A673 (cell line): ENCODE measurements around the gene PRKCA. TPM values are rescaled to one million over a fixed set of nuclear protein-coding genes. Genes with fewer than 3 reads are reported as not detected.

Source experiments
- BruUV-seq: library from RNA; stranded (reverse); fragments of 400-500 nt; replicated peaks from 2 replicates; lab custom pipeline; 2021; lab: Mats Ljungman, UMichigan
- CTCF ChIA-PET: fragments of 300-600 bp; sonication (Branson Sonifier 250); formaldehyde crosslinking; loops from one replicate; lab custom pipeline; 2022; ENCODE audit warnings: antibody characterized with exemption; lab: Charles Lee
- POLR2A ChIA-PET: fragments of 300-600 bp; sonication (Branson Sonifier 250); formaldehyde crosslinking; loops from one replicate; lab custom pipeline; 2022; ENCODE audit warnings: antibody characterized with exemption; ENCODE audit not compliant: low non-redundant PET; lab: Charles Lee
- DNase-seq: peaks from one replicate; pipeline ENCODE4 v3.0.0-alpha.2; 2015; ENCODE audit warnings: low spot score
- H3K27ac ChIP-seq: fragments of 200-600 bp; sonication (generic); 2 replicates; pipeline ENCODE4 v1.5.1; 2016; ENCODE audit warnings: mixed run types, low read depth, mild to moderate bottlenecking, mixed read lengths, antibody characterized with exemption, low read length; ENCODE audit not compliant: poor library complexity, severe bottlenecking
- H3K27me3 ChIP-seq: fragments of 200-600 bp; sonication (generic); replicated peaks from 2 replicates; pipeline ENCODE4 v1.6.1; 2017; ENCODE audit warnings: mixed run types, low read depth, mild to moderate bottlenecking, mixed read lengths, antibody characterized with exemption, low read length; ENCODE audit not compliant: insufficient read depth, poor library complexity
- H3K36me3 ChIP-seq: fragments of 200-600 bp; sonication (generic); 2 replicates; pipeline ENCODE4 v1.6.1; 2016; ENCODE audit warnings: mixed run types, mild to moderate bottlenecking, mixed read lengths, antibody characterized with exemption, low read length; ENCODE audit not compliant: insufficient read depth, poor library complexity, severe bottlenecking
- H3K4me1 ChIP-seq: fragments of 200-600 bp; sonication (generic); 2 replicates; pipeline ENCODE4 v1.6.1; 2017; ENCODE audit warnings: mixed run types, mild to moderate bottlenecking, mixed read lengths, antibody characterized with exemption, low read length; ENCODE audit not compliant: insufficient read depth, poor library complexity, severe bottlenecking
- H3K4me3 ChIP-seq: fragments of 200-600 bp; sonication (generic); 2 replicates; pipeline ENCODE4 v1.5.1; 2016; ENCODE audit warnings: low read depth, mixed run types, mild to moderate bottlenecking, mixed read lengths, low read length; ENCODE audit not compliant: poor library complexity, severe bottlenecking
- H3K9me3 ChIP-seq: fragments of 200-600 bp; sonication (generic); 2 replicates; pipeline ENCODE4 v1.6.1; 2016; ENCODE audit warnings: mixed run types, low read depth, mild to moderate bottlenecking, mixed read lengths, antibody characterized with exemption, low read length; ENCODE audit not compliant: poor library complexity, severe bottlenecking
- CTCF ChIP-seq: fragments of 300-800, 200-600 bp; sonication (generic); conservative IDR thresholded peaks from 2 replicates; pipeline ENCODE4 v1.5.1; 2017; ENCODE audit warnings: low read depth, mild to moderate bottlenecking, antibody characterized with exemption, low read length, moderate library complexity, mixed read lengths
- EZH2 ChIP-seq: fragments of 200-600 bp; sonication (generic); IDR thresholded peaks from 2 replicates; pipeline ENCODE4 v1.6.1; 2017; ENCODE audit warnings: borderline replicate concordance, low read depth, mild to moderate bottlenecking, mixed read lengths, antibody characterized with exemption, low read length; ENCODE audit not compliant: poor library complexity, severe bottlenecking
- intact Hi-C: fragments of 100-400 bp; cut with micrococcal nuclease; formaldehyde crosslinking; loops from one replicate; pipeline ENCODE4 v1.10.0; 2022; ENCODE audit not compliant: unreplicated experiment
- total RNA-seq: library from RNA; stranded (reverse); gene quantifications from 2 replicates; pipeline ENCODE4 v1.2.3, GENCODE V29; 2021

PRKCA gene
- total RNA-seq, 1 experiment from 2014 or later, result 16.3 TPM

- BruUV-seq, result no TSS peak
- no peak for TF ChIP-seq CTCF
- no peak for TF ChIP-seq EZH2
- ChIA-PET POLR2A (interaction anchor here (0.6 kb wide), 1 partner anchor 11 kb away, joined by 4 read pairs; no protein-coding TSS in a partner anchor), CTCF (no interaction called here)
- Histone ChIP-seq H3K27me3 (no peaks in the 10 kb centered on the region), H3K36me3 (no peaks in the 10 kb centered on the region), H3K27ac (no peak overlapping the region), H3K4me1 (no peaks in the 10 kb centered on the region), H3K4me3 (no peak overlapping the region), H3K9me3 (no peaks in the 10 kb centered on the region)
- intact Hi-C loops, result no loop called here
- no peak for DNase-seq
Observed at GRCh38 chr17:66733759-66734158, 431.3 kb downstream of the PRKCA start.

DNA sequence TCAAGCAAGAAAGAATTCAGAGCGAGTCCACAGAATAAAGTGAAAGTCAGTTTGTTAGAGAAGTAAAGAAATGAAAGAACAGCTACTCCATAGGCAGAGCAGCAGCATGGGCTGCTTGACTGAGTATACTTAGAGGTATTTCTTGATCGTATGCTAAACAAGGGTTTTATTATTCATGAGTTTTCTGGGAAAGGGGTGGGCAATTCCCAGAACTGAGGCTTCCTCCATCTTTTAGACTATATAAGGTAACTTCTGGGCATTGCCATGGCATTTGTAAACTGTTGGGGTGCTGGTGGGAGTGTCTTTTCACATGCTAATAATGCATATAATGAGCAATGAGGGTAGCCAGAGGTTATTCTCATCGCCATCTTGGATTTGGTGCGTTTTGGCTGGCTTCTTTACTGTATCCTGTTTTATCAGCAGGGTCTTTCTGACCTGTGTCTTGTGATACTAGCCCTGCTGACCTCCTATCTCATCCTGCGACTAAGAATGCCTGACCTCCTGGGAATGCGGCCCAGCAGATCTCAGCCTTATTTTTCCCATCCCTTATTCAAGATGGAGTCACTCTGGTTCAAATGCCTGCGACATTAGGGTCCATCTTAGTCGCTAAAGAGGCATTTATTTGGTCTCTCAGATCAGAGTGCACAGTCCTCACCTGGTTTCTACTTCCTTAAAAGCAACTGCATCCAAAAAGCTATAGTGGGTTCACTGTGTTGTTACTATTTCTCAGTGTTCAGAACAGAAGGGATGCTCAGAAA lies 432.0 kb downstream of the PRKCA start:
- ChIA-PET POLR2A (no interaction called here), CTCF (no interaction called here)
- BruUV-seq, result no TSS peak
- no peaks in the 10 kb centered on the region for H3K9me3 ChIP-seq
- no peaks in the 10 kb centered on the region for H3K4me1 ChIP-seq
- H3K36me3 ChIP-seq, result no peaks in the 10 kb centered on the region
- H3K27ac ChIP-seq, result no peak overlapping the region
- no peak for DNase-seq
- no peak for TF ChIP-seq CTCF
- no peak for TF ChIP-seq EZH2
- H3K27me3 ChIP-seq, result no peaks in the 10 kb centered on the region
- H3K4me3 ChIP-seq, result no peak overlapping the region
- intact Hi-C loops, result no loop called here

DNA sequence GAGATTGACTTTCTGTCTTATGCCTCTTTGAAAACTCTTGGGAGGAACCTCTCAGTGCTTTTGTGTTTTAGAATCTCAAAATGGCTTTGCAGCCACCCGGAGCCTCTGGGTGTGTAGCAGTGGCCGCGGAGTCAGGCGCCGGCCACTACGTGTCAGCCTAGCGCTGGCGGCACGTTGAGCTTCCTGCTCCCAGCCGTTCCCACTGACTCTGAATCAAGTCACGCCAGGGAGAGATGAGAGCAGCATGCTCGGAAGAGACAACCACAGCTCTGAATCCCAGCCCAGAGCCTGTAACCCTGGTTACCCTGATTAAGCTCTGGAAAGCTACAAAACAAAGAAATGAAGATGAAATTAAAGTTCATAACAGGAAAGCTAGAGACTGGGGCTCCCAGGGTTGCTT lies 435.1 kb downstream of the PRKCA start:
- no peaks in the 10 kb centered on the region for H3K36me3 ChIP-seq
- H3K4me3 ChIP-seq, result no peak overlapping the region
- H3K27ac ChIP-seq, result no peak overlapping the region
- no peaks in the 10 kb centered on the region for H3K27me3 ChIP-seq
- TF ChIP-seq CTCF, result peak; percentile 46
- TF ChIP-seq EZH2, result no peak
- no peaks in the 10 kb centered on the region for H3K9me3 ChIP-seq
- H3K4me1 ChIP-seq, result no peaks in the 10 kb centered on the region
- intact Hi-C loops, result no loop called here
- BruUV-seq, result no TSS peak
- ChIA-PET CTCF (interaction anchor here (0.9 to 1.3 kb wide), 2 partner anchors 10 to 162 kb away, joined by 3 to 5 read pairs; no protein-coding TSS in a partner anchor), POLR2A (no interaction called here)
- DNase-seq, result peak; percentile 34
